Right lobe of liver (tissue), 6 donors: ENCODE results near the gene MYO10. TPM values are rescaled to one million over a fixed set of nuclear protein-coding genes. Genes with fewer than 3 reads are reported as not detected.

Source experiments
- ATAC-seq, 4 donors: fragments of 200-7000 bp; cut with Tn5 transposase; one replicate each; pipeline ENCODE4 v1.9.1; 2020; ENCODE audit warnings: mild to moderate bottlenecking in 4 of 4, moderate library complexity in 4 of 4
- DNase-seq, 3 donors: peaks; one replicate each; pipeline ENCODE4 v3.0.0-alpha.2; 2020
- H3K27ac ChIP-seq, 3 donors: fragments of 200-600 bp; one replicate each; pipeline ENCODE4 v1.8.0; 2022
- H3K27me3 ChIP-seq, 2 donors: fragments of 200-600 bp; one replicate each; pipeline ENCODE4 v1.8.0; 2022
- H3K36me3 ChIP-seq, 4 donors: fragments of 200-600 bp; sonication (generic) in 1 of 4; one replicate each; pipeline versions ENCODE4 v1.5.1 to v1.8.0; 2017 to 2022; ENCODE audit warnings: control low read depth in 1 of 4
- H3K4me1 ChIP-seq, 4 donors: fragments of 200-600 bp; sonication (generic) in 1 of 4; one replicate each; pipeline versions ENCODE4 v1.5.1 to v1.8.0; 2017 to 2022; ENCODE audit warnings: control low read depth in 1 of 4
- H3K4me3 ChIP-seq, 3 donors: fragments of 200-600 bp; one replicate each; pipeline ENCODE4 v1.8.0; 2022
- H3K9me3 ChIP-seq, 4 donors: fragments of 200-600 bp; sonication (generic) in 1 of 4; one replicate each; pipeline versions ENCODE4 v1.5.1 to v1.8.0; 2017 to 2022; ENCODE audit warnings: control low read depth in 1 of 4
- CTCF ChIP-seq, 4 donors: fragments of 200-600 bp in 3 of 4; fragments of 450-650 bp in 1 of 4; IDR thresholded peaks; one replicate each; pipeline versions ENCODE4 v1.5.1 to v1.8.0; 2016 to 2022; ENCODE audit warnings: antibody characterized with exemption in 4 of 4, mild to moderate bottlenecking in 2 of 4
- POLR2A ChIP-seq: fragments of 450-650 bp; IDR thresholded peaks from one replicate; pipeline ENCODE4 v1.6.1; 2017; ENCODE audit warnings: antibody characterized with exemption, mild to moderate bottlenecking
- WGBS: methylation state at CpG from one replicate; pipeline ENCODE4 v1.1.6; 2018; ENCODE audit warnings: low coverage, low lambda C conversion rate; ENCODE audit not compliant: insufficient coverage; ENCODE audit errors: missing lambda C conversion rate; 5-methylcytosine and 5-hydroxymethylcytosine counted together
- intact Hi-C, 2 donors: fragments of 100-400 bp; cut with DNase I; formaldehyde crosslinking; loops; one replicate each; pipeline versions ENCODE4 v1.11.2 to v1.14.1; 2022
- total RNA-seq, 6 experiments: library from RNA; depleted of rRNA in 2 of 6; stranded (reverse); fragments of >200 nt in 2 of 6; fragmentation: NEBNext Ultra II Directional in 3 of 6; extraction: Animal tissue kit (Norgen Biotek cat#: 25700) in 3 of 6; gene quantifications; one replicate each; pipeline versions ENCODE4 v1.1.0 to v1.2.4, GENCODE V29; 2016 to 2023
- donor health status: DM: no; HTN: yes; CAD: no.
- donor health status: DM: no; HTN: no; CAD: no.
- donor health status: DM: no; HTN: no; CAD: no.
- donor health status: DM: no; HTN: yes; CAD: no.
- donor health status: DM: no; HTN: yes; CAD: no.

The MYO10 gene
- total RNA-seq, 6 experiments from 2014 or later = 3.9 to 13.1 (median 6.9) TPM

DNA sequence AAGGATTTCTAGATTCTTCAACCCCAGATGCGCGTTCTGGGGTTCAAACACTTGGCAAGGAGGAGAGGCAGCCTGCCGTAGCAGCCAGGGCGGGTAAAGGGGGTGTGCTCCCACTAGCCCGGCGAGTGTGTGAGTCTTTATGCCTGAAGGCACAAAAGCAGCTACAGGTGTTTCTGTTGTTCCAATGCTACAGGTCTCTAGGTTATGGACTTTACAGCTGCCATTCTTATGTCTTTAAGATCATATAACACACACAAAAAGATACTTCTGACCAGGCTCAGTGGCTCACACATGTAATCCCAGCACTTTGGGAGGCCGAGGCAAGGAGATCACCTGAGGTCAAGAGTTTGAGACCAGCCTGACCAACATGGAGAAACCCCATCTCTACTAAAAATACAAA is 185.6 kb downstream of the MYO10 start:
- 77% methylated on average over 6 of the region's 7 CpGs for WGBS
- Histone ChIP-seq H3K4me1 (no peaks in the 10 kb centered on the region), H3K4me3 (no peak overlapping the region), H3K27me3 (no peaks in the 10 kb centered on the region), H3K27ac (no peak overlapping the region), H3K36me3 (no peaks in the 10 kb centered on the region), H3K9me3 (no peaks in the 10 kb centered on the region)
- intact Hi-C loops = no loop called here
- no peak for DNase-seq
- TF ChIP-seq CTCF (IDR thresholded peaks at IDR 0.05) = no peak
- TF ChIP-seq POLR2A = no peak
- ATAC-seq = no peak

DNA sequence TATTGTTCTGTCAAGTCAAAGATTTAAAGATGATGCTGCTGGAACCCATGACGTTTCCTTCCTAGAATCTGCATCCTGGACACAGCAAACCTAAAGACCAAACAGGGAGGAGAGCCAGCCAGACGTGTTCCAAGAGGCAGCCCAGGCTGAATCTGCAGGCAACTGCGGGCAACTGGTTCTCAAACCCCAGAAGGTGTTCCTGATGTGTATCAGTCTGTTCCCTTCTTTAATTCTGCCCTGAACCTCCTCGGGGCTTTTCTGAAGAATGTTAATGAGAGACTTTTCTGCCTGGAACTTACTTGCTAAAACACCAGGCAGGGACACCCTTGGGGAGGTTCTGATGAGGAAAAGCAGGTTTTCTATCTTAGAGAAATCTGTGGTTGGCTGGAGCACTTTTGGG is 186.5 kb downstream of the MYO10 start:
- no peak for ATAC-seq
- intact Hi-C loops = no loop called here
- Histone ChIP-seq H3K9me3 (no peaks in the 10 kb centered on the region), H3K4me1 (no peaks in the 10 kb centered on the region), H3K36me3 (no peaks in the 10 kb centered on the region), H3K27me3 (no peaks in the 10 kb centered on the region), H3K27ac (no peak overlapping the region), H3K4me3 (no peak overlapping the region)
- WGBS = 51% methylated on average over 4 of the region's 4 CpGs
- no peak for TF ChIP-seq CTCF (IDR thresholded peaks at IDR 0.05)
- no peak for TF ChIP-seq POLR2A
- no peak for DNase-seq

- no peak for TF ChIP-seq POLR2A
- no peak for TF ChIP-seq CTCF (IDR thresholded peaks at IDR 0.05)
- DNase-seq (no peak), ATAC-seq (peak in 1 of 4 donors; percentile 27)
- intact Hi-C loops = no loop called here
- H3K27me3 ChIP-seq = no peaks in the 10 kb centered on the region
- no peaks in the 10 kb centered on the region for H3K4me1 ChIP-seq
- H3K9me3 ChIP-seq = no peaks in the 10 kb centered on the region
- H3K4me3 ChIP-seq = no peak overlapping the region
- no peaks in the 10 kb centered on the region for H3K36me3 ChIP-seq
- H3K27ac ChIP-seq = no peak overlapping the region
- WGBS = 69% methylated on average over 15 of the region's 15 CpGs
Measured at GRCh38 chr5:16744164-16744880, 191.8 kb downstream of the MYO10 start.

- H3K27me3 ChIP-seq = no peaks in the 10 kb centered on the region
- no peaks in the 10 kb centered on the region for H3K36me3 ChIP-seq
- no peak overlapping the region for H3K27ac ChIP-seq
- no peaks in the 10 kb centered on the region for H3K4me1 ChIP-seq
- H3K9me3 ChIP-seq = no peaks in the 10 kb centered on the region
- intact Hi-C loops = no loop called here
- no peak overlapping the region for H3K4me3 ChIP-seq
- ATAC-seq = no peak
- no peak for TF ChIP-seq POLR2A
- TF ChIP-seq CTCF (IDR thresholded peaks at IDR 0.05) = no peak
- no peak for DNase-seq
- WGBS = 74% methylated on average over 5 of the region's 5 CpGs
Measured at GRCh38 chr5:16742938-16743337, 193.2 kb downstream of the MYO10 start.
